OCI-LY1 (cell line): Measurements from ENCODE around the gene SUPT20HL2.

Experiments
- H2AFZ ChIP-seq: fragments of 200-600 bp; sonication (generic), shearing (Covaris generic); 2 replicates; pipeline ENCODE4 v1.6.0; 2014; ENCODE audit warnings: antibody characterized with exemption, mild to moderate bottlenecking, low read length
- H3F3A ChIP-seq: fragments of 200-600 bp; sonication (generic), shearing (Covaris generic); 2 replicates; pipeline ENCODE4 v1.6.0; 2014; ENCODE audit warnings: mild to moderate bottlenecking, antibody characterized with exemption, low read length, moderate library complexity; ENCODE audit not compliant: insufficient read depth
- H3K27ac ChIP-seq: fragments of 200-600 bp; sonication (generic); 2 replicates; pipeline ENCODE4 v1.5.1; 2014; ENCODE audit warnings: low read length, mixed run types, mild to moderate bottlenecking, low read depth; ENCODE audit not compliant: poor library complexity, severe bottlenecking
- H3K27me3 ChIP-seq: fragments of 200-600 bp; sonication (generic); 2 replicates; pipeline ENCODE4 v1.6.0; 2014; ENCODE audit warnings: antibody characterized with exemption, mild to moderate bottlenecking, low read length, moderate library complexity; ENCODE audit not compliant: insufficient read depth
- H3K36me3 ChIP-seq: fragments of 200-600 bp; sonication (generic); 2 replicates; pipeline ENCODE4 v1.6.1; 2014; ENCODE audit warnings: mild to moderate bottlenecking, antibody characterized with exemption, low read length, moderate library complexity, mixed read lengths; ENCODE audit not compliant: insufficient read depth
- H3K4me1 ChIP-seq: fragments of 200-600 bp; sonication (generic); 2 replicates; pipeline ENCODE4 v1.5.1; 2014; ENCODE audit warnings: mild to moderate bottlenecking, low read length, moderate library complexity; ENCODE audit not compliant: insufficient read depth, severe bottlenecking
- H3K4me2 ChIP-seq: fragments of 200-600 bp; sonication (generic), shearing (Covaris generic); 2 replicates; pipeline ENCODE4 v1.6.1; 2014; ENCODE audit warnings: low read length
- H3K4me3 ChIP-seq: fragments of 200-600 bp; sonication (generic); 2 replicates; pipeline ENCODE4 v1.5.1; 2014; ENCODE audit warnings: low read length, low read depth, mild to moderate bottlenecking, mixed read lengths; ENCODE audit not compliant: poor library complexity, severe bottlenecking
- H3K79me2 ChIP-seq: fragments of 200-600 bp; shearing (Covaris generic); 2 replicates; pipeline ENCODE4 v1.6.1; 2016; ENCODE audit warnings: mixed run types, low read length, mixed read lengths; ENCODE audit not compliant: insufficient read depth
- H3K9ac ChIP-seq: fragments of 200-600 bp; sonication (generic), shearing (Covaris generic); 2 replicates; pipeline ENCODE4 v1.6.1; 2014; ENCODE audit warnings: mild to moderate bottlenecking, low read length, mixed read lengths
- H3K9me2 ChIP-seq: fragments of 200-600 bp; sonication (generic), shearing (Covaris generic); 2 replicates; pipeline ENCODE4 v1.6.1; 2014; ENCODE audit warnings: low read depth, mild to moderate bottlenecking, low read length, mixed read lengths
- H3K9me3 ChIP-seq: fragments of 200-600 bp; shearing (Covaris generic); 2 replicates; pipeline ENCODE4 v1.6.1; 2014; ENCODE audit warnings: low read length, mixed read lengths
- H4K20me1 ChIP-seq: fragments of 200-600 bp; sonication (generic), shearing (Covaris generic); 2 replicates; pipeline ENCODE4 v1.6.0; 2016; ENCODE audit warnings: mild to moderate bottlenecking, low read length; ENCODE audit not compliant: insufficient read depth
- EZH2 ChIP-seq: fragments of 200-600 bp; sonication (generic), shearing (Covaris generic); IDR thresholded peaks from 2 replicates; pipeline ENCODE4 v1.8.0; 2017; ENCODE audit warnings: borderline replicate concordance, mixed run types, mild to moderate bottlenecking, antibody characterized with exemption, low read length, moderate library complexity, mixed read lengths
- TF ChIP-seq, protein P1 (sequence below): fragments of 200-600 bp; sonication (generic), shearing (Covaris generic); IDR thresholded peaks from 2 replicates; pipeline ENCODE4 v1.5.1; 2017; ENCODE audit warnings: mild to moderate bottlenecking, antibody characterized with exemption, low read length, moderate library complexity, mixed read lengths

SUPT20HL2 gene

DNA sequence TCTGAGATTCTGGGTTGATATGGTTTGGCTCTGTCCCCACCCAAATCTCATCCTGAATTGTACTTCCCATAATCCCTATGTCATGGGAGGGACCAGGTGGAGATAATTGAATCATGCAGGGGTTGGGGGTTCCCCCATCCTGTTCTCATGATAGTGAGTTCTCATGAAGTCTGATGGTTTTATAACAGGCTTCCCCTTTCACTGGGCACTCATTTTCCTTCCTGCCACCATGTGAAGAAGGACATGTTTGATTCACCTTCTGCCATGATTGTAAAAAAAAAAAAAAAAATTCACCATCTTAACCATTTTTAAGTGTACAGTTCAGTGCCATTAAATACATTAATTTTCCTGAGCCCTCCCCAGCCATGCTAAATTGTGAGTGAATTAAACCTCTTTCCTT, 42.6 kb downstream of the SUPT20HL2 start:
- no peak overlapping the region for H3K4me3 ChIP-seq
- no peak for TF ChIP-seq EZH2
- TF ChIP-seq, protein P1, sequence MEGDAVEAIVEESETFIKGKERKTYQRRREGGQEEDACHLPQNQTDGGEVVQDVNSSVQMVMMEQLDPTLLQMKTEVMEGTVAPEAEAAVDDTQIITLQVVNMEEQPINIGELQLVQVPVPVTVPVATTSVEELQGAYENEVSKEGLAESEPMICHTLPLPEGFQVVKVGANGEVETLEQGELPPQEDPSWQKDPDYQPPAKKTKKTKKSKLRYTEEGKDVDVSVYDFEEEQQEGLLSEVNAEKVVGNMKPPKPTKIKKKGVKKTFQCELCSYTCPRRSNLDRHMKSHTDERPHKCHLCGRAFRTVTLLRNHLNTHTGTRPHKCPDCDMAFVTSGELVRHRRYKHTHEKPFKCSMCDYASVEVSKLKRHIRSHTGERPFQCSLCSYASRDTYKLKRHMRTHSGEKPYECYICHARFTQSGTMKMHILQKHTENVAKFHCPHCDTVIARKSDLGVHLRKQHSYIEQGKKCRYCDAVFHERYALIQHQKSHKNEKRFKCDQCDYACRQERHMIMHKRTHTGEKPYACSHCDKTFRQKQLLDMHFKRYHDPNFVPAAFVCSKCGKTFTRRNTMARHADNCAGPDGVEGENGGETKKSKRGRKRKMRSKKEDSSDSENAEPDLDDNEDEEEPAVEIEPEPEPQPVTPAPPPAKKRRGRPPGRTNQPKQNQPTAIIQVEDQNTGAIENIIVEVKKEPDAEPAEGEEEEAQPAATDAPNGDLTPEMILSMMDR, result no peak
- no peak overlapping the region for H3K9ac ChIP-seq
- H3K36me3 ChIP-seq, result no peaks in the 10 kb centered on the region
- no peaks in the 10 kb centered on the region for H3K9me3 ChIP-seq
- H3K27me3 ChIP-seq, result no peaks in the 10 kb centered on the region
- H3K27ac ChIP-seq, result no peak overlapping the region
- H3K79me2 ChIP-seq, result no peaks in the 10 kb centered on the region
- H4K20me1 ChIP-seq, result no peaks in the 10 kb centered on the region
- no peaks in the 10 kb centered on the region for H3F3A ChIP-seq
- no peaks in the 10 kb centered on the region for H3K4me1 ChIP-seq
- no peak overlapping the region for H2AFZ ChIP-seq
- H3K9me2 ChIP-seq, result no peaks in the 10 kb centered on the region
- H3K4me2 ChIP-seq, result no peak overlapping the region

DNA sequence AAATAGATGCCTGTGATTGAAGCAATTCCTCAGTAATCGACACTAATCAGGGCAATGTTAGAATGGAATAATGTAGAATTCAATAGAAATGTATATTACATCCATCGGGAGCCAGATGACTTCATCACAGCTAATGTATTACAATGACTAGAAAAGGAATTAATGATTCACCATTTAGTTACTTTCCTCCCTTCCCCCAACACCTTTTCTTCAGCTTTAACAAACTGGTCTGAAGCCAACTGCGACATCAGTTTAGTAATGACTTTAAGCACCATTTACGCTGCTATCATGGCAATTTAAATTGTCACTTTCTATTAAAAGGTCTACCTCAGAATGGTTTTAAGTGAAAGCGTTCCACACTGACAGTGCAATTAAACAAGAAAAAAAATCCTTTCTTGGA, 45.1 kb downstream of the SUPT20HL2 start:
- no peak overlapping the region for H3K4me3 ChIP-seq
- no peaks in the 10 kb centered on the region for H3K9me2 ChIP-seq
- no peaks in the 10 kb centered on the region for H3K27me3 ChIP-seq
- H4K20me1 ChIP-seq, result no peaks in the 10 kb centered on the region
- no peaks in the 10 kb centered on the region for H3K4me1 ChIP-seq
- no peak overlapping the region for H2AFZ ChIP-seq
- no peaks in the 10 kb centered on the region for H3F3A ChIP-seq
- no peaks in the 10 kb centered on the region for H3K79me2 ChIP-seq
- TF ChIP-seq EZH2, result no peak
- TF ChIP-seq, protein P1, result no peak
- no peak overlapping the region for H3K9ac ChIP-seq
- H3K9me3 ChIP-seq, result no peaks in the 10 kb centered on the region
- H3K27ac ChIP-seq, result no peak overlapping the region
- no peak overlapping the region for H3K4me2 ChIP-seq
- no peaks in the 10 kb centered on the region for H3K36me3 ChIP-seq

DNA sequence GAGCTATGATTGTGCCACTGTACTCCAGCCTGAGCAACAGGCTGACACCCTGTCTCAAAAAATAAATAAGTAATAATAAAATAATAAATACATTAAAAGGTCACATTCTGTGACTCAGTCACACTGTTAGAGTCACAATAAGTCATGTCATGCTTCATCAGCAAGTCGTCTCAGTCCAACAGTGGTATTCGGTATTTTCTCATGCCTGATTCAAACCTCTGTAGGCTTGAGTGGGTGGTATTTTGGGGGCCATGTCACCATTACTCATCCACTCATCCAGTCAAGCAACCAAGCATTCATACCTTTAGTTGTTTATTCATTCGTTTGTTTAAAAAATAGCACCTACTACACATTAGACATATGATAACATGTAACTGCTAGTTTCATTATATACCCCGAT, 46.9 kb downstream of the SUPT20HL2 start:
- TF ChIP-seq, protein P1, result no peak
- TF ChIP-seq EZH2, result no peak
- Histone ChIP-seq H2AFZ (no peak overlapping the region), H3K36me3 (no peaks in the 10 kb centered on the region), H3K27me3 (no peaks in the 10 kb centered on the region), H3K4me1 (no peaks in the 10 kb centered on the region), H3F3A (no peaks in the 10 kb centered on the region), H3K79me2 (no peaks in the 10 kb centered on the region), H4K20me1 (no peaks in the 10 kb centered on the region), H3K27ac (no peak overlapping the region), H3K9ac (no peak overlapping the region), H3K4me2 (no peak overlapping the region), H3K9me3 (no peaks in the 10 kb centered on the region), H3K9me2 (no peaks in the 10 kb centered on the region), H3K4me3 (no peak overlapping the region)
